ENCODE data around the gene FEN1. TPM values are rescaled to one million over a fixed set of nuclear protein-coding genes. Genes with fewer than 3 reads are reported as not detected.
A peak's percentile ranks its signal among the peaks of the same experiment; 100 is the strongest.

Gene FEN1
- total and polyA plus RNA-seq, 2 of the 8 experiments (the other 6 are each of a cell fraction or from before 2014, with no cell fraction given): 52.6 to 86.1 TPM

DNA sequence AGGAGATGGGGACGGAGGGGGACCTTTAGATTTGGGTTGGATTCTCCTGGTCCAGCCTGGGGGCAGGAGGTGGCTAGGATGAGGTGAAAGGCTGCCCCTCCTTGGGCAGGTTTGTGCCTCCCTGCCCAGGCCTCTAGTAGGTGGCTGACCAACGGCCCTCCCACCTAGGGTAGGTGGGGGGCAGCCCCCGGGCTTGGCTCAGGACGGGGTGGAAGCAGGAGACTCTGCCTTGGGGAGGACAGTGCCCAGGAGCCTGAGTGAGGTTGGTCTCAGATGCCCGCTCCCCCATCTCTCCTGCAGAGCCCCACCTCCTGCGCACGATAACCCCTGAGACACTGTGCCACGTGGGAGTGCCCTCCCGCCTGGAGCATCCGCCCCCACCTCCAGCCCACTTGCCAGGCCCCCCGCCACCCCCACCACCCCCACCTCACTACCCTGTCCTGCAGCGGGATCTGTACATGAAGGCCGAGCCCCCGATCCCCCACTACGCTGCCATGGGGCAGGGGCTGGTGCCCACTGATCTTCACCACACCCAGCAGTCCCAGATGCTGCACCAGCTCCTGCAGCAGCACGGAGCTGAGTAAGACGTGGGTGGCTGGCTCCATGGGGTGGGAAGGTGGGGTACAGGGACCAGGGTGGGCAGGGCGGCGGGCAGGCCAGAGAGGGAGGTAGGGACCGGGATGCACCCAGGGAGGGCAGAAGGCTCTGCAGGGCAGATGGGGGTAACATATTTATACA, 22.6 kb upstream of the FEN1 start:
- no peak overlapping the region for H4K91ac ChIP-seq (replicated peaks; ENCODE audit: insufficient read length, low read length)
- no peaks in the 10 kb centered on the region for H3K79me1 ChIP-seq (ENCODE audit: low read depth, low read length)
- ChIA-PET POLR2A (ENCODE audit: partially characterized antibody) (interaction anchor here (0.6 to 1.2 kb wide), 2 partner anchors 10 to 18 kb away, joined by 3 read pairs; no protein-coding TSS in a partner anchor), CTCF (ENCODE audit: partially characterized antibody) (interaction anchor here (0.7 to 1.9 kb wide), 5 partner anchors 13 to 32 kb away, joined by 3 to 7 read pairs (median 4); no protein-coding TSS in a partner anchor)
- no peaks in the 10 kb centered on the region for H3K36me3 ChIP-seq (ENCODE audit: control insufficient read depth in 2 of 4, insufficient read depth in 4 of 4, low read length in 3 of 4)
- no peak overlapping the region for H2BK120ac ChIP-seq (replicated peaks; ENCODE audit: low read depth, low read length)
- H3K9me3 ChIP-seq (ENCODE audit: insufficient read depth in 2 of 2, low read depth in 1 of 2, low read length in 1 of 2): no peaks in the 10 kb centered on the region
- H2BK12ac ChIP-seq (ENCODE audit: low read depth, low read length): no peak overlapping the region
- 0 out of 2 replicates have a peak overlapping the region, but pooled peaks have one; percentile 81 for H2BK15ac ChIP-seq (ENCODE audit: low read length)
- no peaks in the 10 kb centered on the region for H3K79me2 ChIP-seq (ENCODE audit: control insufficient read depth in 1 of 2, insufficient read depth in 2 of 2, low read length in 2 of 2)
- no peak overlapping the region for H3K4me3 ChIP-seq (ENCODE audit: extremely low read depth in 1 of 4, insufficient read depth in 2 of 4, low read depth in 3 of 4, low read length in 4 of 4)
- H4K8ac ChIP-seq (ENCODE audit: extremely low read depth, insufficient read depth, low read length): peak overlapping the region; percentile 74
- no peak overlapping the region for H2AFZ ChIP-seq (ENCODE audit: low read length)
- no peak overlapping the region for H3K9ac ChIP-seq (replicated peaks in 1 of 4; ENCODE audit: extremely low read depth in 1 of 4, low read depth in 3 of 4, low read length in 3 of 4)
- no peaks in the 10 kb centered on the region for H3K27me3 ChIP-seq (replicated peaks in 1 of 4; ENCODE audit: control insufficient read depth in 3 of 4, extremely low read depth in 1 of 4, insufficient read depth in 3 of 4, low read length in 3 of 4)
- no peak overlapping the region for H2BK20ac ChIP-seq (ENCODE audit: low read length)
- no peak for TF ChIP-seq NRF1 (IDR thresholded peaks at IDR 0.05; ENCODE audit: low read depth, low read length)
- TF ChIP-seq KDM4A (IDR thresholded peaks at IDR 0.05; ENCODE audit: low read depth, low read length, severe bottlenecking): no peak
- no peak for TF ChIP-seq EGR1 (IDR thresholded peaks at IDR 0.05; ENCODE audit: borderline replicate concordance, low read depth, low read length)
- no peak for TF ChIP-seq ZNF274 (IDR thresholded peaks at IDR 0.05; ENCODE audit: borderline replicate concordance, extremely low read depth, low read length)
- no peak for TF ChIP-seq BACH1 (IDR thresholded peaks at IDR 0.05; ENCODE audit: low read length)
- no peak for TF ChIP-seq CBX8 (IDR thresholded peaks at IDR 0.05; ENCODE audit: borderline replicate concordance, low read depth, low read length)
- TF ChIP-seq BCL11A (IDR thresholded peaks at IDR 0.05; ENCODE audit: low read depth in 2 of 2, low read length in 2 of 2): no peak
- TF ChIP-seq, protein P1, sequence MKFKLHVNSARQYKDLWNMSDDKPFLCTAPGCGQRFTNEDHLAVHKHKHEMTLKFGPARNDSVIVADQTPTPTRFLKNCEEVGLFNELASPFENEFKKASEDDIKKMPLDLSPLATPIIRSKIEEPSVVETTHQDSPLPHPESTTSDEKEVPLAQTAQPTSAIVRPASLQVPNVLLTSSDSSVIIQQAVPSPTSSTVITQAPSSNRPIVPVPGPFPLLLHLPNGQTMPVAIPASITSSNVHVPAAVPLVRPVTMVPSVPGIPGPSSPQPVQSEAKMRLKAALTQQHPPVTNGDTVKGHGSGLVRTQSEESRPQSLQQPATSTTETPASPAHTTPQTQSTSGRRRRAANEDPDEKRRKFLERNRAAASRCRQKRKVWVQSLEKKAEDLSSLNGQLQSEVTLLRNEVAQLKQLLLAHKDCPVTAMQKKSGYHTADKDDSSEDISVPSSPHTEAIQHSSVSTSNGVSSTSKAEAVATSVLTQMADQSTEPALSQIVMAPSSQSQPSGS (IDR thresholded peaks at IDR 0.05; ENCODE audit: low read length): no peak
- TF ChIP-seq NANOG (IDR thresholded peaks at IDR 0.05; ENCODE audit: insufficient read depth, low read depth, low read length, poor library complexity, severe bottlenecking): no peak
- no peak for TF ChIP-seq TBP (IDR thresholded peaks at IDR 0.05; ENCODE audit: low read depth, low read length)
- FAIRE-seq (no peak), DNase-seq (ENCODE audit: low read depth in 1 of 2, low spot score in 2 of 2) (no peak)
- H3K4ac ChIP-seq (replicated peaks; ENCODE audit: insufficient read length, low read depth, low read length): no peak overlapping the region
- peak overlapping the region; percentile 60; the same call in 1 of the 2 replicates for H2BK5ac ChIP-seq (ENCODE audit: low read depth, low read length)
- H4K20me1 ChIP-seq (replicated peaks in 1 of 2; ENCODE audit: control insufficient read depth in 1 of 2, insufficient read depth in 2 of 2, low read length in 2 of 2): no peaks in the 10 kb centered on the region
- H2AK5ac ChIP-seq (ENCODE audit: low read depth, low read length): no peak overlapping the region
- 87% methylated on average over 15 of the region's 20 CpGs; no CpG with 5 or more reads in 1 of the 2 experiments for WGBS, 2 experiments (ENCODE audit: extremely low coverage in 1 of 2, insufficient coverage in 1 of 2, insufficient read length in 1 of 2, insufficient replicate concordance in 2 of 2, low coverage in 1 of 2, low lambda C conversion rate in 2 of 2, missing lambda C conversion rate in 1 of 2)
- H3K4me2 ChIP-seq (ENCODE audit: insufficient read depth in 1 of 2, low read depth in 2 of 2, low read length in 2 of 2): no peak overlapping the region
- no peak overlapping the region; the same call in 1 of the 2 replicates for H3K18ac ChIP-seq (ENCODE audit: extremely low read depth, low read length)
- no peak overlapping the region; the same call in 1 of the 2 replicates for H3K27ac ChIP-seq (ENCODE audit: low read depth, low read length)
- H3K4me1 ChIP-seq (replicated peaks in 1 of 4; ENCODE audit: control insufficient read depth in 3 of 4, insufficient read depth in 4 of 4, low read length in 3 of 4): peaks cover 0 to 19% (median 12%) of the 10 kb centered on the region in 4 experiments; a peak in 5 of 7 replicates
- H3K23ac ChIP-seq (ENCODE audit: insufficient read length): no peak overlapping the region
- H3K23me2 ChIP-seq (ENCODE audit: low read depth, low read length): no peaks in the 10 kb centered on the region
- no peak overlapping the region for H3K14ac ChIP-seq (ENCODE audit: insufficient read length)
- no peak overlapping the region for H4K5ac ChIP-seq (ENCODE audit: insufficient read length, low read depth, low read length)
- no peak overlapping the region for H3K56ac ChIP-seq (replicated peaks; ENCODE audit: insufficient read length, low read depth, low read length)
